ENCODE results near the gene STUM.

Gene STUM

GRCh38 chr1:226643177-226643576 is 94.6 kb downstream of the STUM start:
- peak; percentile 52 to 55 for DNase-seq

DNA sequence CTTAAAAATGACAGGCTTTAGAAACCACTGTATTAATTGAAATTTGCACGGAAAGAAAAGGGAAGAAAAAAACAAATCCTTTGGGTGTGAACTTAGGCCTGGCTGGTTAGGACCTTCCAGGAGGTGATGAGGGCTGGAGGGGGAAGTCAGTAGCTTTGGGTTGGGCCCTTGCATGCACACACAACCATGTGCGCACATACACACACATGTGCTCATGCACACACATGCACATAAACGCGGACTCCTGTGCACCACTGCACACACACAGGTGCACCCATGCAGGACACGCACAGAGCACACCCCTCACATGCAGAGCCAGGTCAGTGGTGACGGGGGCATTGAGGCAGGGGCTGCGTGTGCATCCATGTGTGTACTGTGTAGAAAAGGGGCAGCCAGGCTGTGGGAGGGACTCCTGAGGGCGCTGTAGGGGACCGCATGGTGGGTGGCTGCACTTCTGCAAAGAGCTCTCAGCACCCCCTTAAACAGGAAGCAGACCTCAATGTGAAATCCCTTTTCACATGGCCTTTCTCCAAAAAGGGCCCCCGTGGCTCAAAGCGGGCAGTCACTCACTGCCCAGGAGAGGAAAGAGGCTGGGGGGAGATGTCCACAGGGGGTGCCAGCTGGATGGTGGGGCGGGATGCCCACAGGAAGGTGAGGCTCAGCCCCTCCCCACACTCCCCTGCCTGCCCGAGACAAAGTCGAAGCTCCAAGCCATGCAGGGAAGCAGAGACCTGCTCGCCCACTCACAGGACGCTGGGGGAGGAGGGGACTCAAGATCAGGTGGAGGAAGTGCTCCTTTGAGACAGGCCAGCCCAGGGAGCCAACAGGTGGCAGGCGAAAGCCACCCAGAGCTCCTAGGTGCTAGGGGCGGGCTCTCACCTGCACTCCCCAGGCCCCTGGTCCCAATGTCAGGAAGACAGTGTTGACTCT is 95.3 kb downstream of the STUM start:
- no peak for DNase-seq

GRCh38 chr1:226644541-226645176 is 96.1 kb downstream of the STUM start:
- no peak for DNase-seq

GRCh38 chr1:226645279-226645976 is 96.9 kb downstream of the STUM start:
- no peak for DNase-seq

GRCh38 chr1:226646026-226646869 is 97.7 kb downstream of the STUM start:
- no peak for DNase-seq

DNA sequence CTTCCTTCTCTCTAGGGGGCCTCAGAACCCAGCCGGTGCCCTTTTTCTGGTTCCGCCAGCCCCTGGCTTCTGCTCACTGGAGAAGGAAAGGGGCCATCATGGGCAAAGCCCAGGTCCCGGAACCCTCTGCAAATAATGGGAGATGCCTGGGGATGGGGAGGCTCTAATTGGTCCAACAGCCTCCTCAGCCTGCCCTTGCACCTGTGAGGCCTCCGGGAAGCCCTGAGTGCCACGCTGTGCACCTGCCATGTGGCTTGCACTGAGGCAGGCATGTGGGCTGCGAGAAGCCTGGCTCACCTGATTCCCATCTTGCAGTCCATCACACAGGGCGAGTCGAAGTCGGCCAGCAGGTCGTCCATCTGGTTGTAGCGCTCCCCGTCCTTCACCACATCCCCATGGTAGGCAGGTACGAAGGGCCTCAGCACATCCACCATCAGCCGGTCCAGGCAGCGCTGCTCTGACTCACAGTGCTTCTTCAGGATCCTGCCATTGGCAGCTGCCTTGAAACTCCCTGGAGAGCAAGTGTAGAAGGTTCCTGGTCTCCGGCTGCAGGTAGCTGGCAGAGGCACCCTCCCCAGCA is 98.4 kb downstream of the STUM start:
- DNase-seq, result no peak

- DNase-seq, result no peak
These were observed 99.2 kb downstream of the STUM start for GRCh38 chr1:226647719-226648118.

- no peak for DNase-seq
These were observed 99.9 kb downstream of the STUM start for GRCh38 chr1:226648421-226648820.

DNA sequence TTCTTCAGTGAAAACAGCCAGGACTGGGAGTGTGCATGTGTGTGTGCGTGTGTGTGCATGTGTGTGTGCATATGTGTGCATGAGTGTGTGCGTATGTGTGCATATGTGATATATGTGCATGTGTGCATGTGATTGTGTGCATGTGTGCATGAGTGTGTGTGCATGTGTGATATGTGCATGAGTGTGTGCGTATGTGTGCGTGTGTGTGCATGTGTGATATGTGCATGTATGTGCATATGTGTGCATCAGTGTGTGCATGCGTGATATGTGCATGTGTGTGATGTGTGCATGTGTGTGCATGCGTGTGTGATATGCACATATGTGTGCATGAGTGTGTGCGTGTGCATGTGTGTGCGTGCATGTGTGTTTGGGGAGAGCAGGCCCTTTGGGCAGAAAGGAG is 100.7 kb downstream of the STUM start:
- DNase-seq, result no peak

DNA sequence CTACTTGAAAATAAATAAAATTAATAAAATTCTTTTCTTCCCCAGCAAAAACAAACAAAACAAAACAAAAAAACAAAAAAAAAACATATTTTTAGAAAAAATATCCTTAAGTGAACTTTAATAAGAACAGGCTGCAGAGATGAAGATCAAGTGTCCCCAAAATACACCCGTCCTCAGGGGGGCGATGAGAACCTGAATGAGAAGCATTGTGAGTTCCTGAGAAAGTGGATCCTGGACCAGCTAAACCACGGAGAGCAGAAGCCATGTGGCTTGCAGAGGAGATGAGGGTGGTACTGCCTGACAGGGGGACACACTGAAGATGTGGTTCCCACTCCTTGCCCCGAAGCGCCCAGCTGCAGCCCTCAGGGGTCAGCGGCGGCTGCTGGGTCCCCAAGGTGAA is 101.2 kb downstream of the STUM start:
- no peak for DNase-seq

DNA sequence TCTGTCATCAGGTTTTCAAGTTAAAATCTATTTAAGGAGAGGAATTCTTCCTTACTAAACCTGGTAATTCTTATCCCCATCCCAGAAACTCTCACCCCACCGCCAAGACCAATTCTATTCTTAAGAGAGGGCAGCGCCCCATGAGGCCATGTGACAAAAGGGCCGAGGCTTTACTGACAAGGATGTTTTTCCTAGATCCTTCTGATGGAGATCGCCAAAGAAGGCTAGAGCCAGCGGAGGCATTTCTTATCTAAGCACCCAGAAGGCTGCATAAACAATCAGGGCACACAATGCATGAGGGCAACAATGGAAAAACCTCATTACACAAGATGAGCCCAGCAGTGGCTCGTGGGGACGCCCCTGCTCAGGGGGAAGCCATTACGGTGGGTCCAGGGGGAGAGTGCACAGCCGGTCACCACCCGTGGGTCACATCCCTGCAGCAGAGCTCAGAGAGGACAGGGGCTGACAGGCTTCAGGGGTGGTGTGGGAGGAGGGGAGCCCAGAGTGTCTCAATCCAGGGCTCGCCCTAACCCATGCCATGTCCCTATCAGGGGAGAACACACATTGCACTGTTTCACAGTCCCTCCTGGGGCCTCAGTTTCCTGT is 101.8 kb downstream of the STUM start:
- no peak for DNase-seq

DNA sequence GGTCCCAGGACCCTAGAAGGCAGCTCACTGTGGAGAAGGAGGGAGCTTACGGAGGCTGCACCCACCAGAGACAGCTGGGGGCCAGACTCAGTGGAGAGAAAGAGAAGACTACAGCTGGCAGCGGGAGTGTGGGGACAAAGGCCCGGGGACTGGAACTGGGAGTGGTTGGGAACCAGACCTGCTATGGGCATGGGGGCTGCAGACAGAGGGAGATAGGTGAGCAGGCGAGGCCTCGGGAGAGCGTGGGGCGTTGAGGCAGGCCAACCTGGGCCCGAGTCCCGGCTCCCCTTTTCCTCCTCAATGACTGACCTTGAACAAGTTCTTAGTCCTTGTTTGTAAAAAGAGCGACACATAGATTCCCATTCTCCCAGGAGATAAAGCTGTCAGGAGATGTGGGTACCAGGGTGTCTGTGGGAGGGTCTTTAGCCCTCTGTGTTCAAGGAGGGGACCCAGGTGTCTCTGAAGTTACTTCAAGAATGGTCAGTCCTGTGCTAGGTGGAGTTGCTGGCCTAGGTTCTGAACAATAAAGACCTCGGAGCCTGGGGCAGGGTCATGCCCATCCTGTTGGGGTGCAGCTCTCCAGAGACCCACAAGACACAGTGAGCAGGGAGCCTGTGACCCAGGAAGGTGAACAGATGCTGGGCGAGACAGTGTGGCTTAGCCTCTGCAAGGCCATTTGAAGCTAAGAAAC is 102.6 kb downstream of the STUM start:
- DNase-seq, result no peak

DNA sequence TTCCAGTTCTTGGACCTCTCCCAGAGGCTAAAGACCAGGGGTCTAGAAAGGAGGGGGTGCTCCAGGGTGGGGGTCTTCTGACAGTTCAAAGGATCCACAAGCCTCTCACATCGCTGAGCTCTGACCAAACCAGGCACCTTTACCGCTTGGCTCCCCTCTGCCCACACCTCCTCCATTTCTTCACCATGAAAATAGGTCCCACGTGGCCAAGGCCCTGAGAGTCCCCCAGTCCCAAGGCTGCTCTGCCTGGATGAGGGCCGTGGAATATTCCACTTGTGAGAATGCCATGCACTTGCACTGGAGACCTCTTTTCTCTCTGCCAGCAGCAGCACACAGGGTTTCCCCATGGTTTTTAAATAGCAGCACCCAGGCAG is 103.2 kb downstream of the STUM start:
- no peak for DNase-seq

DNA sequence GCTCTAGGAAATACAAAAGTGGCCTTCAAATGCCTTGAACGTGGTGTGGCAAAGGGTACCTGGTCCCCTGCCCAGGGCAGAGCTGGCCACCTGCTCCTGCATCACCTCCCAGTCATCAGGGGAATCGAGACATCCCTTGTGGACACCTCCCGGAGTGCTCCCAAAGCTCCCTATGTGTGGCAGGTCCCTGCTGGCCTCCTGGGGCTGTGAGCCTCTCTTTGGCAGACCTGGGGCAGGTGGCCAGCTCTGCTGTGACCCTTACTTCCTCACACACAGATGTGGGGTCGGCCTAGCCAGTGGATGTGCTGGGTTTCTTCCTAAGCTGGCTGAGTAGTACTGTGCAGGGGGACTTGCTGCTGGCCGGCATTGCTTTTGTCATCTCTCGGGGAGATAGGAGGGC is 104.0 kb downstream of the STUM start:
- no peak for DNase-seq

DNA sequence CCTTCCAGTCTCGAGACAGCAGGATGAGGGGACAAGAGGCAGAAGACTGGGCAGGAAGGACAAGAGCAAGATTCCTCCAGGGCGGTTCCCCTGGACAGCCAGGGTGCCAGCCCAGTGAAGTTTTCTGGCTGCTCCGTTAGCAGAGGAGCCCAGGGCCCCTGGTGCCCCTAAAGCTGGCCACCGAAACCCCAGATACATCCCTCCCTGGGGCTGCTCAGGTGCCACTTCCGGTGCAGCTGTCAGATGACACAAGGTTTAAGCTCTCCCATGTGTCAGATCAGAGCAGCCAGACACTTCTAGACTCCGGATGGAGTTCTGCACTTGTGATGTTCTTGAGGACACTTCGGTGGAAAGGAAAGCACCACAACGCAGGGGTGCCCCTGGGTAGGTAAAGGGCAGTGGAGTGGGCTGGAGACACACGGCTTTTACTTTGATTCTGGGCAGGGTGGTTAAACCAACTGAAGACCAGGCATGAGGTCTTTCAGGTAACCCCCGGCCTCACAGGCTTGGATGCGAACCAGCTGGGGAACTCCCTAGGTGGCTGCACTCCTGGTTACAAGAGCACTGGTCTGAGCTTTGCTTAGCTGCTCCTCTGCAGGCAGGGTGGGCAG is 104.9 kb downstream of the STUM start:
- DNase-seq, result no peak

- DNase-seq, result no peak
These were observed 105.6 kb downstream of the STUM start for GRCh38 chr1:226654046-226654667.

DNA sequence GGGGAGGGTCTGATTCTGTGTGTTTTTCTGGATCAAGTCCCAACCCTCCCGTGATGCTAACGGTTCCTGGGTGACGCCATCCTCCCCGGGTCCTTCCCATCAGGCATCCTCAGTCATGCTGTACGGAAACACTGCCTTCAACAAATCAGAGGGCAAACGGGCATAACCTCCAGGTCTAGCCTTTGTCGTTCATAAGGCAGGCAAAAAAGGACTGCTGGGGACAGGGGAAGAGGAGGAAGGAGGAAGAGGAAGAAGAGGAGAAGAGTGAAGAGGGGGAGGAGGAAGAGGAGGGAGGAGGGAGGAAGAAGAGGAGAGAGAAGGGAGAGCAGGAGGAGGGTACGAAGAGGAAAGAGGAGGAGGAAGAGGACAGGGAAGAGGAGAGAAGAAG is 106.1 kb downstream of the STUM start:
- DNase-seq, result no peak

- DNase-seq, result no peak
These were observed 106.9 kb downstream of the STUM start for GRCh38 chr1:226655251-226656163.

- no peak for DNase-seq
These were observed 107.6 kb downstream of the STUM start for GRCh38 chr1:226656201-226656600.

Measured in stimulated activated CD4-positive, alpha-beta T cell treated with anti-CD3 and anti-CD28 coated beads, Interleukin-2, amount 100 ng/mL, for 48 hours (primary cell).